IMR-90 (cell line): ENCODE data around the gene PDE4B.

Source experiments
- BHLHE40 ChIP-seq: fragments of 150-350 bp; IDR thresholded peaks from 2 replicates; pipeline ENCODE4 v1.6.1; 2016; ENCODE audit warnings: mild to moderate bottlenecking, low read depth, low read length
- CEBPB ChIP-seq: IDR thresholded peaks from 2 replicates; pipeline ENCODE4 v1.6.1; 2012; ENCODE audit warnings: low read depth, low read length, improper control_type of control experiment
- CHD1 ChIP-seq: IDR thresholded peaks from 2 replicates; pipeline ENCODE4 v1.6.1; 2012; ENCODE audit warnings: low read depth, low read length, improper control_type of control experiment
- CTCF ChIP-seq: conservative IDR thresholded peaks from 2 replicates; pipeline ENCODE4 v1.5.1; 2012; ENCODE audit warnings: mild to moderate bottlenecking, low read depth, low read length, improper control_type of control experiment
- ELK1 ChIP-seq: fragments of 150-350 bp; IDR thresholded peaks from 2 replicates; pipeline ENCODE4 v1.6.1; 2016; ENCODE audit warnings: low read depth, mild to moderate bottlenecking, low read length, moderate library complexity, borderline replicate concordance
- FOS ChIP-seq: fragments of 150-350 bp; IDR thresholded peaks from 2 replicates; pipeline ENCODE4 v1.6.1; 2016; ENCODE audit warnings: low read depth, low read length
- MAFK ChIP-seq: IDR thresholded peaks from 2 replicates; pipeline ENCODE4 v1.6.1; 2012; ENCODE audit warnings: low read depth, low read length, improper control_type of control experiment
- MAZ ChIP-seq: IDR thresholded peaks from 2 replicates; pipeline ENCODE4 v1.6.1; 2012; ENCODE audit warnings: low read depth, mild to moderate bottlenecking, low read length, improper control_type of control experiment, moderate library complexity, borderline replicate concordance
- NFE2L2 ChIP-seq: fragments of 150-350 bp; IDR thresholded peaks from 2 replicates; pipeline ENCODE4 v1.6.1; 2016; ENCODE audit warnings: low read depth, mild to moderate bottlenecking, low read length
- POLR2A ChIP-seq: IDR thresholded peaks from 2 replicates; pipeline ENCODE4 v1.6.1; 2012; ENCODE audit warnings: mild to moderate bottlenecking, low read depth, low read length
- RAD21 ChIP-seq: IDR thresholded peaks from 2 replicates; pipeline ENCODE4 v1.6.1; 2012; ENCODE audit warnings: low read length, improper control_type of control experiment
- RCOR1 ChIP-seq: IDR thresholded peaks from 2 replicates; pipeline ENCODE4 v1.6.1; 2012; ENCODE audit warnings: mild to moderate bottlenecking, low read length, improper control_type of control experiment; ENCODE audit not compliant: insufficient replicate concordance
- RFX5 ChIP-seq: IDR thresholded peaks from 2 replicates; pipeline ENCODE4 v1.8.0; 2012; ENCODE audit warnings: low read depth, mild to moderate bottlenecking, low read length, moderate library complexity
- SMC3 ChIP-seq: fragments of 150-350 bp; IDR thresholded peaks from 2 replicates; pipeline ENCODE4 v1.6.1; 2016; ENCODE audit warnings: low read depth, mild to moderate bottlenecking, antibody characterized with exemption, low read length, moderate library complexity

- no peak for TF ChIP-seq ELK1
- TF ChIP-seq CTCF: no peak
- TF ChIP-seq POLR2A: no peak
- TF ChIP-seq RAD21: no peak
- TF ChIP-seq SMC3: no peak
- TF ChIP-seq MAFK: no peak
- no peak for TF ChIP-seq RCOR1
- no peak for TF ChIP-seq BHLHE40
- TF ChIP-seq RFX5: no peak
- TF ChIP-seq CHD1: no peak
- TF ChIP-seq MAZ: no peak
- no peak for TF ChIP-seq CEBPB
- TF ChIP-seq FOS: no peak
- no peak for TF ChIP-seq NFE2L2
These were observed 519.7 kb downstream of the PDE4B start for GRCh38 chr1:66312271-66312990.
